ENCODE measurements around the gene MUC4. TPM values are rescaled to one million over a fixed set of nuclear protein-coding genes. Genes with fewer than 3 reads are reported as not detected.

MUC4 gene
- total and polyA plus RNA-seq, 8 donors, result 0.73 to 355 (median 37.5) TPM; not detected in 1

GRCh38 chr3:195708626-195709481, 102.9 kb downstream of the MUC4 start:
- Histone ChIP-seq H3K4me1 (no peaks in the 10 kb centered on the region), H3K4me3 (no peak overlapping the region), H3K27ac (no peak overlapping the region), H3K9me3 (no peaks in the 10 kb centered on the region), H3K27me3 (no peaks in the 10 kb centered on the region), H3K36me3 (peaks cover 8 to 44% (median 34%) of the 10 kb centered on the region in 4 donors)
- TF ChIP-seq EP300 (IDR thresholded peaks at IDR 0.05) (no peak), POLR2AphosphoS5 (IDR thresholded peaks at IDR 0.05) (no peak), POLR2A (IDR thresholded peaks at IDR 0.05) (peak in 1 of 4 donors; percentile 10), CTCF (IDR thresholded peaks at IDR 0.05) (no peak)
- DNase-seq, result no peak
- intact Hi-C loops (cut with DNase I; ENCODE audit: low total_unique reads), result no loop called here
- 87 to 96% (median 93%) methylated on average over 6 of the region's 6 CpGs for WGBS, 5 donors

- Histone ChIP-seq H3K4me3 (no peak overlapping the region), H3K27ac (no peak overlapping the region), H3K9me3 (no peaks in the 10 kb centered on the region), H3K36me3 (peaks cover 8 to 44% (median 34%) of the 10 kb centered on the region in 4 donors), H3K27me3 (no peaks in the 10 kb centered on the region), H3K4me1 (no peaks in the 10 kb centered on the region)
- no peak for DNase-seq
- TF ChIP-seq EP300 (IDR thresholded peaks at IDR 0.05) (no peak), POLR2AphosphoS5 (IDR thresholded peaks at IDR 0.05) (no peak), POLR2A (IDR thresholded peaks at IDR 0.05) (no peak), CTCF (IDR thresholded peaks at IDR 0.05) (no peak)
- 79 to 86% (median 81%) methylated on average over 6 of the region's 6 CpGs for WGBS, 5 donors
- intact Hi-C loops (cut with DNase I; ENCODE audit: low total_unique reads), result no loop called here
These were observed 103.7 kb downstream of the MUC4 start for GRCh38 chr3:195708061-195708460.

- no peaks in the 10 kb centered on the region for H3K4me1 ChIP-seq
- no peak for DNase-seq
- no peak for TF ChIP-seq POLR2AphosphoS5 (IDR thresholded peaks at IDR 0.05)
- no peak for TF ChIP-seq CTCF (IDR thresholded peaks at IDR 0.05)
- TF ChIP-seq POLR2A (IDR thresholded peaks at IDR 0.05), result no peak
- TF ChIP-seq EP300 (IDR thresholded peaks at IDR 0.05), result no peak
These were observed 106.4 kb downstream of the MUC4 start for GRCh38 chr3:195705081-195705991.

GRCh38 chr3:195704433-195704999, 107.2 kb downstream of the MUC4 start:
- Histone ChIP-seq H3K4me1 (no peaks in the 10 kb centered on the region), H3K27me3 (no peaks in the 10 kb centered on the region), H3K9me3 (no peaks in the 10 kb centered on the region), H3K27ac (no peak overlapping the region), H3K36me3 (peaks cover 0 to 25% (median 17%) of the 10 kb centered on the region in 4 donors), H3K4me3 (no peak overlapping the region)
- intact Hi-C loops (cut with DNase I; ENCODE audit: low total_unique reads), result no loop called here
- TF ChIP-seq CTCF (IDR thresholded peaks at IDR 0.05) (no peak), POLR2A (IDR thresholded peaks at IDR 0.05) (no peak), EP300 (IDR thresholded peaks at IDR 0.05) (no peak), POLR2AphosphoS5 (IDR thresholded peaks at IDR 0.05) (no peak)
- WGBS, 5 donors, result 58 to 68% (median 64%) methylated on average over 9 of the region's 9 CpGs
- DNase-seq, result no peak

More at GRCh38 chr3:195705081-195705991, 106.4 kb downstream of the MUC4 start:
- 76 to 83% (median 81%) methylated on average over 9 of the region's 9 CpGs for WGBS, 5 donors
- no peak overlapping the region for H3K27ac ChIP-seq
- no peaks in the 10 kb centered on the region for H3K9me3 ChIP-seq
- no peaks in the 10 kb centered on the region for H3K27me3 ChIP-seq
- H3K4me3 ChIP-seq, result no peak overlapping the region
- peaks cover 0 to 24% (median 21%) of the 10 kb centered on the region in 4 donors for H3K36me3 ChIP-seq
- intact Hi-C loops (cut with DNase I; ENCODE audit: low total_unique reads), result no loop called here

Measured in stomach (tissue), 9 donors.